ENCODE results near the gene ABCG2. TPM values are rescaled to one million over a fixed set of nuclear protein-coding genes. Genes with fewer than 3 reads are reported as not detected.

Gene ABCG2
- 0.44 TPM for total RNA-seq (2021; ENCODE audit: unreplicated experiment)
- 0.47 and 0.56 TPM in 2 replicates for polyA plus RNA-seq (2012)
- percentile 18 among the genes with signal in this experiment for Bru-seq, nascent RNA
- percentile 18 among the genes with signal in this experiment for BruChase-seq, experiment 1, labeled RNA remaining after a 6-hour chase
- percentile 15 among the genes with signal in this experiment for BruChase-seq, experiment 2, labeled RNA remaining after a 2-hour chase
- long read RNA-seq, full-length matches to known transcripts = 2 of 3 reads
- long read RNA-seq, partial matches to known transcripts = 0 of 3 reads
- long read RNA-seq, other reads (novel, unspliced or antisense) = 1 of 3 reads

GRCh38 chr4:88158489-88159228 lies at the start of gene ABCG2:
ABCG2 (minus strand) TSS chr4:88158639; CDS start chr4:88139995, 18,644 bp downstream.
- Histone ChIP-seq H3K27me3 (ENCODE audit: insufficient read depth, low read length) (no peaks in the 10 kb centered on the region), H3K9me2 (ENCODE audit: insufficient read depth) (no peaks in the 10 kb centered on the region), H3K79me2 (ENCODE audit: insufficient read depth, low read length) (no peaks in the 10 kb centered on the region), H3K4me2 (ENCODE audit: low read length) (peak within 1 kb of the TSS; percentile 96), H2AFZ (ENCODE audit: low read depth, low read length, poor library complexity, severe bottlenecking) (peak within 1 kb of the TSS; percentile 95), H4K20me1 (ENCODE audit: insufficient read depth) (no peaks in the 10 kb centered on the region), H3K9me3 (ENCODE audit: control insufficient read depth in 1 of 2, insufficient read depth in 1 of 2, low read depth in 1 of 2, low read length in 2 of 2) (no peaks in the 10 kb centered on the region), H3K4me3 (replicated peaks in 1 of 2; ENCODE audit: low read depth in 1 of 2, low read length in 2 of 2) (peak within 1 kb of the TSS; percentile 58 to 77), H3K36me3 (ENCODE audit: control insufficient read depth in 1 of 2, insufficient read depth in 2 of 2, low read length in 2 of 2) (no peaks in the 10 kb centered on the region), H3K9ac (ENCODE audit: low read length) (peak within 1 kb of the TSS; percentile 66), H3K27ac (ENCODE audit: low read depth, low read length) (peak within 1 kb of the TSS; percentile 30; the same call in 1 of the 2 replicates), H3K4me1 (ENCODE audit: control insufficient read depth in 1 of 2, insufficient read depth in 2 of 2, low read length in 2 of 2) (peaks cover 0 to 23% of the 10 kb centered on the region in 2 experiments; a peak in 3 of 4 replicates)
- TF ChIP-seq SIN3A (IDR thresholded peaks at IDR 0.05; ENCODE audit: low read depth) (peak; percentile 50; the same call in 1 of the 2 replicates), EGR1 (IDR thresholded peaks at IDR 0.05; ENCODE audit: low read depth) (peak; percentile 35; the same call in 1 of the 2 replicates), SRF (IDR thresholded peaks at IDR 0.05; ENCODE audit: low read depth) (no peak), TCF7L2 (IDR thresholded peaks at IDR 0.05; ENCODE audit: borderline replicate concordance, extremely low read depth, insufficient read depth, insufficient read length) (peak; percentile 3)
- TF ChIP-seq, protein P1, sequence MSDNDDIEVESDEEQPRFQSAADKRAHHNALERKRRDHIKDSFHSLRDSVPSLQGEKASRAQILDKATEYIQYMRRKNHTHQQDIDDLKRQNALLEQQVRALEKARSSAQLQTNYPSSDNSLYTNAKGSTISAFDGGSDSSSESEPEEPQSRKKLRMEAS (IDR thresholded peaks at IDR 0.05) = peak; percentile 68
- ChIA-PET POLR2A (interaction anchor here (1.0 kb wide), 1 partner anchor 19 kb away, joined by 3 read pairs; no protein-coding TSS in a partner anchor), CTCF (interaction anchor here (0.7 kb wide), 1 partner anchor 125 kb away, joined by 3 read pairs; no protein-coding TSS in a partner anchor), RAD21 (ENCODE audit: low non-redundant PET in 1 of 2, low total read pairs in 2 of 2, uncharacterized antibody in 2 of 2, unreplicated experiment in 2 of 2) (no interaction called here)
- no TSS peak for BruUV-seq (replicated peaks)
- no peak for DNase-seq (ENCODE audit: low read depth, low spot score)
- ATAC-seq = peak; percentile 78
- intact Hi-C loops (cut with micrococcal nuclease) = no loop called here

DNA sequence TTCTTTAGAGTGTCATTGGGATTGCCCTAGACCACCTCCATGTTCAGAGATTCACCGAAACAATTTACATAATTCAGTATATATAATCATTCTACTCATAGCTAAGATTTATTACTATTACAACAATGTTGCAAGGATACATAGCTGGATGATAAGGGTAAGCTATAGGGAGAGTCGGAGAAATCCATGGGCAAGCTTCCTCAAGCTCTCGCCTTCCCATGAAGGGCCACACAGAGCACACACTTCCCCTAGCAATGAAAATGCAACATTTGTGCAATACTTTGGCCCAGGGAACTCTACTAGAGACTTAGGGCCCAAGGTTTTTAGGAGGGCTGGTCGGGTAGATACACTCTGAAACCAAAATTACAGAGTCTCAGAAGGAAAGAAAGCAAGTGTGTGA lies 49.7 kb upstream of the ABCG2 start:
- Histone ChIP-seq H2AFZ (ENCODE audit: low read depth, low read length, poor library complexity, severe bottlenecking) (no peak overlapping the region), H3K4me3 (replicated peaks in 1 of 2; ENCODE audit: low read depth in 1 of 2, low read length in 2 of 2) (no peak overlapping the region), H3K9ac (ENCODE audit: low read length) (no peak overlapping the region), H3K36me3 (ENCODE audit: control insufficient read depth in 1 of 2, insufficient read depth in 2 of 2, low read length in 2 of 2) (no peaks in the 10 kb centered on the region), H3K79me2 (ENCODE audit: insufficient read depth, low read length) (no peaks in the 10 kb centered on the region), H3K4me1 (ENCODE audit: control insufficient read depth in 1 of 2, insufficient read depth in 2 of 2, low read length in 2 of 2) (peaks cover 0 to 2% of the 10 kb centered on the region in 2 experiments; a peak in 1 of 4 replicates), H3K4me2 (ENCODE audit: low read length) (no peak overlapping the region), H3K27ac (ENCODE audit: low read depth, low read length) (no peak overlapping the region), H4K20me1 (ENCODE audit: insufficient read depth) (no peaks in the 10 kb centered on the region), H3K9me2 (ENCODE audit: insufficient read depth) (no peaks in the 10 kb centered on the region), H3K9me3 (ENCODE audit: control insufficient read depth in 1 of 2, insufficient read depth in 1 of 2, low read depth in 1 of 2, low read length in 2 of 2) (no peaks in the 10 kb centered on the region), H3K27me3 (ENCODE audit: insufficient read depth, low read length) (no peaks in the 10 kb centered on the region)
- ATAC-seq = no peak
- RAD21 ChIA-PET (ENCODE audit: low non-redundant PET in 1 of 2, low total read pairs in 2 of 2, uncharacterized antibody in 2 of 2, unreplicated experiment in 2 of 2) = no interaction called here
- POLR2A ChIA-PET = no interaction called here
- intact Hi-C loops (cut with micrococcal nuclease) = loop anchor here (10.0 kb wide), 1 partner anchor 843 kb away; no protein-coding TSS in a partner anchor
- CTCF ChIA-PET = interaction anchor here (1.4 to 2.0 kb wide), 2 partner anchors 175 to 355 kb away, joined by 4 to 12 read pairs; no protein-coding TSS in a partner anchor
- BruUV-seq (replicated peaks) = no TSS peak
- DNase-seq (ENCODE audit: low read depth, low spot score) = no peak
- no peak for TF ChIP-seq ZBTB33 (IDR thresholded peaks at IDR 0.05; ENCODE audit: extremely low read depth, insufficient replicate concordance, low read length)
- TF ChIP-seq REST (IDR thresholded peaks at IDR 0.05; ENCODE audit: low read depth) = no peak
- TF ChIP-seq ZNF274 (IDR thresholded peaks at IDR 0.05; ENCODE audit: low read depth, low read length) = no peak
- no peak for TF ChIP-seq JUND (IDR thresholded peaks at IDR 0.05)
- TF ChIP-seq SRF (IDR thresholded peaks at IDR 0.05; ENCODE audit: low read depth) = no peak
- no peak for TF ChIP-seq SP1 (IDR thresholded peaks at IDR 0.05; ENCODE audit: low read depth)
- TF ChIP-seq ELF1 (IDR thresholded peaks at IDR 0.05; ENCODE audit: borderline replicate concordance, low read depth) = no peak
- TF ChIP-seq CEBPB (IDR thresholded peaks at IDR 0.05; ENCODE audit: low read depth) = no peak
